IMR-90 (cell line): ENCODE results near the gene PODXL2. TPM values are rescaled to one million over a fixed set of nuclear protein-coding genes. Genes with fewer than 3 reads are reported as not detected.

Experiments
- ATAC-seq: fragments of 200-7000 bp; cut with Tn5 transposase; 2 replicates; pipeline ENCODE4 v1.9.1; 2020; ENCODE audit warnings: low read depth, mild to moderate bottlenecking, moderate library complexity
- BruUV-seq: library from RNA; stranded (reverse); fragments of 400-500 nt; replicated peaks from 2 replicates; lab custom pipeline; 2021; lab: Mats Ljungman, UMichigan
- CTCF ChIA-PET: fragments of 300-600 bp; formaldehyde crosslinking; extraction: SDS; loops from one replicate; lab custom pipeline; 2021; ENCODE audit warnings: antibody characterized with exemption; lab: Yijun Ruan, JAX
- POLR2A ChIA-PET: fragments of 300-600 bp; sonication (Branson Sonifier 250); formaldehyde crosslinking; loops from one replicate; lab custom pipeline; 2022; ENCODE audit warnings: antibody characterized with exemption; ENCODE audit not compliant: unreplicated experiment; lab: Charles Lee
- DNase-seq: peaks from one replicate; pipeline ENCODE4 v3.0.0; 2013
- H2AFZ ChIP-seq: replicated peaks from 2 replicates; pipeline ENCODE3; 2013; ENCODE audit warnings: low read length, mild to moderate bottlenecking; ENCODE audit not compliant: poor library complexity
- H2AK5ac ChIP-seq: 2 replicates; pipeline ENCODE4 v1.6.1; 2013; ENCODE audit warnings: low read depth, low read length, inconsistent platforms
- H2AK9ac ChIP-seq: replicated peaks from 2 replicates; pipeline ENCODE3; 2013; ENCODE audit warnings: mild to moderate bottlenecking, low read depth, low read length, moderate library complexity; ENCODE audit not compliant: poor library complexity
- H2BK120ac ChIP-seq: 2 replicates; pipeline ENCODE4 v1.6.1; 2013; ENCODE audit warnings: low read depth, low read length, inconsistent platforms
- H2BK15ac ChIP-seq: 3 replicates; pipeline ENCODE4 v1.6.1; 2013; ENCODE audit warnings: low read depth, low read length, inconsistent platforms
- H2BK20ac ChIP-seq: 2 replicates; pipeline ENCODE4 v1.6.1; 2013; ENCODE audit warnings: low read depth, mild to moderate bottlenecking, inconsistent platforms, low read length, moderate library complexity
- H2BK5ac ChIP-seq: 2 replicates; pipeline ENCODE4 v1.6.1; 2013; ENCODE audit warnings: mild to moderate bottlenecking, low read depth, low read length, inconsistent platforms; ENCODE audit not compliant: poor library complexity, severe bottlenecking
- H3K14ac ChIP-seq: replicated peaks from 2 replicates; pipeline ENCODE4 v1.6.1; 2013; ENCODE audit warnings: low read depth, low read length, inconsistent platforms
- H3K18ac ChIP-seq: 2 replicates; pipeline ENCODE4 v1.6.1; 2013; ENCODE audit warnings: low read depth, low read length, control low read depth
- H3K23ac ChIP-seq: 2 replicates; pipeline ENCODE4 v1.6.1; 2013; ENCODE audit warnings: low read depth, low read length, inconsistent platforms
- H3K27ac ChIP-seq: 2 replicates; pipeline ENCODE4 v1.5.1; 2013; ENCODE audit warnings: mild to moderate bottlenecking, control low read depth, low read length; ENCODE audit not compliant: insufficient read depth
- H3K27me3 ChIP-seq: 2 replicates; pipeline ENCODE4 v1.6.1; 2013; ENCODE audit warnings: low read length; ENCODE audit not compliant: control insufficient read depth, insufficient read depth
- H3K36me3 ChIP-seq: 2 replicates; pipeline ENCODE4 v1.6.1; 2013; ENCODE audit warnings: low read length, mixed read lengths; ENCODE audit not compliant: control insufficient read depth, insufficient read depth
- H3K4ac ChIP-seq: 2 replicates; pipeline ENCODE4 v1.6.1; 2013; ENCODE audit warnings: low read depth, low read length, inconsistent platforms
- H3K4me1 ChIP-seq: 2 replicates; pipeline ENCODE4 v1.6.1; 2013; ENCODE audit warnings: low read length, mixed read lengths; ENCODE audit not compliant: control insufficient read depth, insufficient read depth
- H3K4me2 ChIP-seq: 2 replicates; pipeline ENCODE4 v1.6.1; 2013; ENCODE audit warnings: low read depth, mild to moderate bottlenecking, control low read depth, low read length, moderate library complexity
- H3K4me3 ChIP-seq: 2 replicates; pipeline ENCODE4 v1.5.1; 2013; ENCODE audit warnings: low read depth, mild to moderate bottlenecking, control low read depth, low read length, moderate library complexity; ENCODE audit not compliant: insufficient read depth
- H3K56ac ChIP-seq: 2 replicates; pipeline ENCODE4 v1.6.1; 2013; ENCODE audit warnings: low read length, inconsistent platforms; ENCODE audit not compliant: insufficient read depth; ENCODE audit errors: extremely low read depth
- H3K79me1 ChIP-seq, 2 experiments: 2 replicates each; pipeline ENCODE4 v1.6.1; 2013; ENCODE audit warnings: low read length in 2 of 2, inconsistent platforms in 1 of 2, low read depth in 1 of 2
- H3K9ac ChIP-seq: 2 replicates; pipeline ENCODE4 v1.6.1; 2013; ENCODE audit warnings: low read depth, low read length, control low read depth
- H3K9me1 ChIP-seq: 2 replicates; pipeline ENCODE4 v1.6.1; 2013; ENCODE audit warnings: low read length, inconsistent platforms; ENCODE audit not compliant: insufficient read depth
- H3K9me3 ChIP-seq: 2 replicates; pipeline ENCODE4 v1.6.1; 2013; ENCODE audit warnings: low read length; ENCODE audit not compliant: control insufficient read depth, insufficient read depth
- H4K20me1 ChIP-seq: 2 replicates; pipeline ENCODE4 v1.6.1; 2013; ENCODE audit warnings: low read length, inconsistent platforms; ENCODE audit not compliant: insufficient read depth
- H4K5ac ChIP-seq: 2 replicates; pipeline ENCODE4 v1.6.1; 2013; ENCODE audit warnings: mild to moderate bottlenecking, low read depth, low read length, control low read depth
- H4K8ac ChIP-seq, 2 experiments: 2 replicates each; pipeline ENCODE4 v1.6.1; 2013; ENCODE audit warnings: low read depth in 2 of 2, low read length in 2 of 2, control low read depth in 1 of 2, inconsistent platforms in 1 of 2
- H4K91ac ChIP-seq: 2 replicates; pipeline ENCODE4 v1.6.1; 2013; ENCODE audit warnings: low read depth, low read length, inconsistent platforms; ENCODE audit not compliant: insufficient read depth
- CEBPB ChIP-seq: IDR thresholded peaks from 2 replicates; pipeline ENCODE4 v1.6.1; 2012; ENCODE audit warnings: low read depth, low read length, improper control_type of control experiment
- CTCF ChIP-seq: conservative IDR thresholded peaks from 2 replicates; pipeline ENCODE4 v1.5.1; 2012; ENCODE audit warnings: mild to moderate bottlenecking, low read depth, low read length, improper control_type of control experiment
- ELK1 ChIP-seq: fragments of 150-350 bp; IDR thresholded peaks from 2 replicates; pipeline ENCODE4 v1.6.1; 2016; ENCODE audit warnings: low read depth, mild to moderate bottlenecking, low read length, moderate library complexity, borderline replicate concordance
- POLR2A ChIP-seq: IDR thresholded peaks from 2 replicates; pipeline ENCODE4 v1.6.1; 2012; ENCODE audit warnings: mild to moderate bottlenecking, low read depth, low read length
- WGBS, 2 experiments: methylation state at CpG; one replicate each; pipeline versions ENCODE4 v1.1.5 to v1.1.7; 2013; ENCODE audit warnings: missing lambda C conversion rate in 2 of 2; ENCODE audit not compliant: insufficient read length in 1 of 2; ENCODE audit errors: extremely low coverage in 2 of 2; 5-methylcytosine and 5-hydroxymethylcytosine counted together
- dilution Hi-C: fragments of 300-500 bp; cut with HindIII; formaldehyde crosslinking; loops from one replicate; pipeline ENCODE4 v1.14.3; 2018; ENCODE audit warnings: low sequenced_read_pairs; ENCODE audit not compliant: unreplicated experiment
- in situ Hi-C: fragments of 300-500 bp; cut with MboI; formaldehyde crosslinking; loops from 3 replicates; pipeline ENCODE4 v1.14.3; 2019; ENCODE audit warnings: low sequenced_read_pairs, inconsistent platforms, mixed read lengths
- intact Hi-C: fragments of 100-400 bp; cut with micrococcal nuclease; formaldehyde crosslinking; loops from 2 replicates; pipeline ENCODE4 v1.10.0; 2022
- polyA plus RNA-seq, 3 experiments: library from polyadenylated mRNA; depleted of rRNA; stranded (reverse); fragments of >200 nt; gene quantifications; 2 replicates each; pipeline ENCODE4 v1.2.3, GENCODE V29; 2012; ENCODE audit warnings: low replicate concordance in 1 of 3
- total RNA-seq: library from RNA; depleted of rRNA; stranded (reverse); fragments of >200 nt; gene quantifications from 2 replicates; pipeline ENCODE4 v1.2.3, GENCODE V29; 2012

PODXL2 gene
- total and polyA plus RNA-seq, 2 of the 4 experiments (the other 2 are of a cell fraction), result 1.6 to 5.4 TPM

DNA sequence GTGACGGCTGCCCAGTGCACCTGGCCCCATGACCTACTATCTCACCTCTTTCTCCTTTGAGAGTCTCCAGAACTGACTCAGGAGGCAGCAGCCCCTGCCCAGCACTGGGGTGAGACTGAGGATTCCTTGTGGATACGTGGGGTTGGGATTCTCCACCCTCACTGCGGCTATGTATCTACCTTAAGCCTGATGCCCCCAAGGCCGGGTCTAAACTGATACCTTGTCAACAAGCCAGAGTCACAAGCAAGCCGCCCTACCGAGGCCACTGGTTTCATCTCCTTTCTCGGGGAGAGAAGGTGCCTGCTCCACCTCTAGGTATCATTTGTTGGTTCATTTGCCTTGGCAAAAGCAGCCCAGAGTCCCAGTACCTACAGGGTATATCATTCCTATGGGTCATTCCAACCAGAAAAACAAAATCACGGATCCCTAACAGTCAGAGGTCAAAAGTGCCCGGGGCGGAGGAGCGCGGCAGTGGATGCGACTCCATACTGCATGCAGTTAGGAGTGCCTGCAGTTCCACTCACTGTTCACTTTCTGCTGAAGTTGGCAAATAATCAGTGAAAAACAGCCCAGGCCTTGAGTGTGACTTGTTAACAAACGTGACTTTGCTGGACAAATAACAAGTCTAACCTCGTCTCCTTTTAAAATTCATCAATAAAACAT lies 91.3 kb downstream of the PODXL2 start:
- in situ Hi-C loops, result no loop called here
- no peak overlapping the region for H3K23ac ChIP-seq
- H4K20me1 ChIP-seq, result no peaks in the 10 kb centered on the region
- no peak overlapping the region for H3K56ac ChIP-seq
- 99% methylated on average over 7 of the region's 15 CpGs; no CpG with 5 or more reads in 1 of the 2 experiments for WGBS, 2 experiments
- no peaks in the 10 kb centered on the region for H3K9me3 ChIP-seq
- no peak overlapping the region for H2BK20ac ChIP-seq
- CTCF ChIA-PET, result no interaction called here
- dilution Hi-C loops, result no loop called here
- H3K79me1 ChIP-seq, result peaks cover 6 to 59% of the 10 kb centered on the region in 2 experiments; a peak in 2 of 4 replicates
- peaks cover 6% of the 10 kb centered on the region; the same call in 1 of the 2 replicates for H3K4me1 ChIP-seq
- H3K4me2 ChIP-seq, result no peak overlapping the region
- no peak overlapping the region for H3K9ac ChIP-seq
- no peak overlapping the region for H2BK5ac ChIP-seq
- no peak overlapping the region for H2AK5ac ChIP-seq
- no peak overlapping the region for H3K4ac ChIP-seq
- H3K14ac ChIP-seq, result no peak overlapping the region
- H3K27me3 ChIP-seq, result no peaks in the 10 kb centered on the region
- no peak overlapping the region for H3K18ac ChIP-seq
- TF ChIP-seq POLR2A, result no peak
- TF ChIP-seq CEBPB, result no peak
- no peak for TF ChIP-seq CTCF
- TF ChIP-seq ELK1, result no peak
- no TSS peak for BruUV-seq
- H3K27ac ChIP-seq, result no peak overlapping the region
- no peak overlapping the region for H2BK120ac ChIP-seq
- no peak overlapping the region for H2BK15ac ChIP-seq
- H3K36me3 ChIP-seq, result peaks cover 17% of the 10 kb centered on the region
- H4K8ac ChIP-seq, result no peak overlapping the region
- H2AK9ac ChIP-seq, result no peak overlapping the region
- POLR2A ChIA-PET, result no interaction called here
- ATAC-seq, result no peak
- H4K5ac ChIP-seq, result no peak overlapping the region
- intact Hi-C loops, result no loop called here
- no peak overlapping the region for H3K4me3 ChIP-seq
- peaks cover 6% of the 10 kb centered on the region; the same call in 1 of the 2 replicates for H3K9me1 ChIP-seq
- no peak overlapping the region for H4K91ac ChIP-seq
- DNase-seq, result no peak
- H2AFZ ChIP-seq, result no peak overlapping the region
